NAMALWA (cell line): ENCODE results near the gene OTX1.
"Not testable (repeated sequence)": the region's sequence is repeated elsewhere in the genome, so short reads cannot be mapped to it uniquely, and the experiment has no call there.

Experiments used
- DNase-seq: peaks from one replicate; pipeline ENCODE4 v3.0.0-alpha.2; 2015; ENCODE audit warnings: low spot score

The OTX1 gene

GRCh38 chr2:63058921-63059792 lies 8.5 kb downstream of the OTX1 start:
- peak; percentile 45 for DNase-seq

DNA sequence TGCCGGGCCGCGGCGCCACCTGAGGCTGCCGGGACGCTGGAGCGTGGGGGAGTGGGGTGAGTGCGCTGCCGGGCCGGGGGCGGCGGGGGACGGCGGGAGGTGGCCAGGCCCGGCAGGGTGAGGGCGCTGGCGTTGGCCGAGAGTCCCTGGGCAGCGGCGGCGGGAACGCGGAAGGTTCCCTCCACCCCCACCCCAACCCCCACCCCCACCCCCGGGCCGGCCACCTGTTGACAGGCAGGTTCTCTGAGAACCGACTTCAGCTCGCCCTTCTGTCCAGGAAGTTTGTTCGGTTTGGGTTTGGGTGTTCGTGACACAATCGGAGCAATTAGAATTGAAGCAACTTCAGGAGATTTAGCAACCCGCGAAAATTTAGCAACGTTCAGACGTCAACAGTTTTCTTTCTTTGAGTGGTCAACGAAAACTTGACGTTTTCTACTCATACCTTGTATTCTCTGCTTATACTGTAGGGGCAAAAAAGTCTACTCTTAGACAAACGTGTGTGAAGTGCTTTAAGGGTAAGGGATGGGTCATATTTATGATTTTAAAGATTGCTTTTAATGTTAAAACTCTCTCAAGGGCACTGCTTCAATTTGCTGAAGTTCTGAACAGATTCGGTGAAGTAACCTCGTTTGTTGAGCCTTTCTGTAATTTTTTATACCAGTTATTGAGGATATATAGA lies 9.3 kb downstream of the OTX1 start:
- peak; percentile 74 for DNase-seq

DNA sequence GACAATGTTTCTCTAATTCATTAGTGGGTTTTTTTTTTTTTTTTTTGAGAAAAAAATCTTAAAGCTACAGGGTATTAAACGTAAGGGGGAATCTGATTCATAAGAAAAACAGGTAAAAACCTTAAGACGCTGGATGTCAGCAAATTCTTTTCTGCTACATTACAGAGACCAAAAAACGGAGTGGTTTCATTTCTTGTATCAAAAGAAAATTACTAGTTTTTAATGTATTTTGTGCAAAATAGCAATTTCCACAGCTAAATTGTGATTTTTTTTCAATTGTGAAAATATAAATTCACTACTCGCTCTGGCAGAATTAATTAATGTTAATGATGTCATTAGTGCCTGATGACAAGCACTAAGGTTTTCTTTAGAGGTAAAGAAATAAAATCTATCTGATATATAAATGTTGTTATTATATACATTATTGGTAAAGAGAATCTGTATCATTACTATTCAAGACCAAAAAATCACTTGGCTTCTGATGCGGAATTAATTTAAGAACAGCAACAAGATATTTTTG lies 9.9 kb downstream of the OTX1 start:
- no peak for DNase-seq

- peak; percentile 37 for DNase-seq
These were observed 13.6 kb downstream of the OTX1 start for GRCh38 chr2:63064197-63064596.

DNA sequence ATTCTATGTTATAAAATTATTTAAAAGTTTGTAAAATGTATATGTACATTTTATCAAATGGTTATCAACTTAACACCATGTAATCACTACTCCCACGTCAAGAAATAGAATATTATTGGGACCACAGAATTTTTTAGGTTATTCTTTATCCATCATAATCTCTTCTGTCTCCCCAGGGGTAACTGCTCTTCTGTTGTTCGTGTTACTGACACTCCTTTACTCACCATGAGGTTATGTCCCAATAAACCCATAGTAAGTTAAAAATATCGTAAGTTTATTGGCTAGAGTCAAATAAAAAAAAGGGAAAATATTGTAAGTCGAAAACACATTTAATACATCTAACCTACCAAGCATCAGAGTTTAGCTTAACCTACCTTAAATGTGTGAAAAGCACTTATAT lies 14.0 kb downstream of the OTX1 start:
- DNase-seq, result no peak

DNA sequence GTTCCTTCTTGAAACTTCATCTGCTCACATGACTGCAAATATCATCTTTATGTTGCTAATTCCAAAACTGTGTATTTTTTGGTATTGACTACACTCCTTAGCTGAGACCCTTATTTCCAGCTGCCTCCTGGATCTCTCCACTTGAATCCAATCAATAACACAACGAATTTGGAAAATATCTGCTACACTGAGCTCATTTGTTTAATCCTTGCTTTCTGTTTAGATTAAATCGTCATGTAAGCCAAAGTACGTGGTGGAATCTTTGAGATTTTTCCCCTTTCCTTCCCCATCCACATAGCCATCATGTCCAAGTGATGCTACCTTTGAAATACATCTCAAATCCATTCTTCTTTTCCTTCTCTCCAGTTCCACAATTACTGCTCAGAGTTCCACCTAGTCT lies 15.6 kb downstream of the OTX1 start:
- no peak for DNase-seq

DNA sequence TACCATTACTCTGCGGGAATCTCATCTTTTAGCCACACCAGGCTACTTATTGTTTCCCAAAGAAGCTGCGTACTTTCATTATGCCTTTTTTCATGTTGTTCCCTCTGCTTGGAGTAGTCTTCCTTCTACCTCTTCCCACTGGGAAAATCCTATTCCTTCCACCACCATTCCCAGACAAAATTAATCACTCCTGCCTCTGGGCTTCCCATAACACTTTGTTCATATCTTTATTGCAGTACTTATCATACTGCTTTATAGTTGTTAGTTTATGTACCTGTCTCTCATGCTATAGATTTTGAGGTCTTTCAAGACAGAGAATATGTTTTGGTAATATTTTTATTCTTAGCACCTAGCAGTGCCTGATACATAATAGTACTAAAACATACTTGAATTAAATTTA lies 16.2 kb downstream of the OTX1 start:
- DNase-seq, result no peak

GRCh38 chr2:63071664-63072063 lies 21.0 kb downstream of the OTX1 start:
- no peak for DNase-seq

- no peak for DNase-seq
These were observed 23.4 kb downstream of the OTX1 start for GRCh38 chr2:63073994-63074393.

DNA sequence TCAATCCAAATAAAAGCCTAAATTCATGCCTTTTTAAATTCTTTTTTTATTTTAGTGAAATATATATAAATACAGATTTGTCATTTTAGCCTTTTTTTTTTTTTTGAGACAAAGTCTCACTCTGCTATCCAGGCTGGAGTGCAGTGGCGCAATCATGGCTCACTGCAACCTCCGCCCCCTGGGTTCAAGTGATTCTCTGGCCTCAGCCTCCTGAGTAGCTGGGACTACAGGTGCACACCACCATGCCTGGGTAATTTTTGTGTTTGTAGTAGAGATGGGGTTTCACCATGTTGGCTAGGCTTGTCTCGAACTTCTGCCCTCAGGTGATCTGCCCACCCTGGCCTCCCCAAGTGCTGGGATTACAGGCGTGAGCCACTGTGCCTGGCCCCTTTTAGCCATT lies 23.8 kb downstream of the OTX1 start:
- DNase-seq, result not testable (repeated sequence)

- DNase-seq, result peak; percentile 67
These were observed 28.4 kb downstream of the OTX1 start for GRCh38 chr2:63078852-63079606.

DNA sequence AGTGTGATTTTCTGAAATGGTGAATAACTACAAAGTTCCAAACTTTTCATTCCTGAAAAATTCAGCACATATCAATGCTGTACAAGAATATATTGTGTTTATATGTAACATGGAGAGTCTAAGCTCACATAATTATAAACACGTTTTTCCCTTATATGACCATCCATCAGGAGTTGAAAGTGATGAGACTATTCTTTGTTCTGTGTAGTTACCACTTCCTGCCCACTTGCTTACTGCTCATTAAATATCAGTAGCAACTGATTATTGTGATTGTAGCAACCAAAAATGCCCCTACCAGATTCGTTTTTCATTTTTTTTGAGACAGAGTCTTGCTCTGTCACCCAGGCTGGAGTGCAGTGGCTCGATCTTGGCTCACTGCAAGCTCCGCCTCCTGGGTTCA lies 30.8 kb downstream of the OTX1 start:
- DNase-seq, result no peak

DNA sequence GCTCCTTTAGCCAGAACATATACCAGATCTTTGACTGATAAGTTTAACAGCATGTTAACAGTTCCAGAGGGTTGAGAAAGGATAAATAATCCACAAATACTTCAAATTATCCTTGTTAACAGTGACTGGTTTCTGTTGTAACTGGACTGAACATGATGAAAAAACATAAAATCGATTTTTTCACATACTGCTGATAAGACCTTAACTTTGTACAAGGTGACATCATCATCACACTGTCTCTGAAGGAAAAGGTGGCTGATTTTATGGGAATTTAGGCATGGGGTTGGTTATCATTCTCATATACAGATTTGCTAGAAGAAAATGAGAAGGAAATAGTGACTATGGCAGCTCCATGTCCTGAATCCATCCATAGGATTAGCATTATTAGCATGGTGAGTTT lies 36.1 kb downstream of the OTX1 start:
- no peak for DNase-seq

GRCh38 chr2:63092401-63092800 lies 41.8 kb downstream of the OTX1 start:
- DNase-seq, result no peak

DNA sequence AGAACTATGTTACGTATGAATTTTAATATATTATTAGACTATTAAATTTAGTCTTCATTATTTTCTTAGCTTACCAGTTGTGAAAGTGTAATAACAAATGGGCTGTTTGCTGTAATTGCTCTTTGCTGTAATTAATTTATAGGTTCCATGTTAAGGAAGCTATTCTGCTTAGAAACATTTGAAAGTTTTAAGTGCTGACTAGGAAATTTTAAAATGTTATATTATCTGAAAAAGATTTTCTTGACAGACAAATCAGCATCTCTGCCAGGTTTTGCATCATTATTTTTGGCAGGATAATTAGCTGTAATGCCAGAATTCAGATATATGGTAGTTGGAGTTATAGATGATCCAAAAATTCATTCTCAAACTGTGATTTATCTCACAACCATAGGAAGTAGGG lies 42.2 kb downstream of the OTX1 start:
- no peak for DNase-seq

DNA sequence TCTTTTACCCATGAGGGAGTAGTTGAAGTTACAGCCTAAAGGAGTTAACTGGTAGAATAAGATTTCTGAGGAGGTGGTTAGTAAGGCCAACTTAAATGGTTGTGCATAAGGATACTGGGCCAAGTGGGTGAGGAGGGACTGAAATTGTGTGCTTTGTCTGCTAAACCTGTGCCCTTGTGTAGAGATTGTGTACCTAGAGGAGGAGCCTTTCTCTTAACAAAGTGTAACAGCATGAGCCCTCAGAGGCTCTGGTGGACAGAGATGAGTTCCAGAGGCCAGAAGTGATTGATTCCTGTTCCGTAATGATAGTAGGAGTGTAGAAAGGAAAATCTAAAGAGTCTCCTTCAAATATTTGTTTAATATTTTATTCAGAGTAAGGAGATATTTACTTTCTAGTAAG lies 42.9 kb downstream of the OTX1 start:
- no peak for DNase-seq

- DNase-seq, result no peak
These were observed 45.9 kb downstream of the OTX1 start for GRCh38 chr2:63096491-63096890.

DNA sequence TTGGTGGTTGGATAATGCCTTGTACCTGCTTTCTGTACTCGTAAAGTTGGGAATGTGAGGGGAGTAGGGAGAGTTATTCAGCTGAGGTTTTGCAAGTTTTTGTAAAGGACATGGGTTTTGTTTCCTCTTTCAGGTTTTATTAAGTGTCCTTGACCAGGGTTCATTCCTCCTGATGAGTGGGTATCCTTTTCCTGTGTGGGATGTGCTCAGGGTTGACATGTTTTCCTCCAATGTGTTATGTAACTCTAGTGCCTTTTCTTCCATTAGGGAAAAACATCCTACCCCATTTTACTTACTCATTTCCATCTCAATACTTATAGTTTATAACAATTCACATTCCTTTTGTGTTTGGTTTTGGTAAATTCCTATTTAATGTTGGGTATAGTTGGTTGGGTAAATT lies 48.4 kb downstream of the OTX1 start:
- DNase-seq, result no peak

DNA sequence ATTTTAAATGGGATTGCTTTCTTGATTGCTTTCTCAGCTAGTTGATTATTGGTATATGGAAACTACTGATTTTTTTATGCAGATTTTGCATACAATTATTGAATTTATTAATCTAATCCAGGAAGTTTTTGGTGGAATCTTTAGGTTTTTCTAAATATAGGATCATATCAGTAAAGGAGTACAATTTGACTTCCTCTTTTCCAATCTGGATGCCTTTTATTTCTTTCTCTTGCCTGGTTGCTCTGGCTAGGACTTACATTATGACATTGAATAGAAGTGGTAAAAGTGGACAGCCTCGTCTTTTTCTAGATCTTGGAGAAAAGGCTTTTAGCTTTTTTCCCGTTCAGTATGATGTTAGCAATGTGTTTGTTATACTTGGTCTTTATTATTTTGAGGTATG lies 51.3 kb downstream of the OTX1 start:
- DNase-seq, result no peak

DNA sequence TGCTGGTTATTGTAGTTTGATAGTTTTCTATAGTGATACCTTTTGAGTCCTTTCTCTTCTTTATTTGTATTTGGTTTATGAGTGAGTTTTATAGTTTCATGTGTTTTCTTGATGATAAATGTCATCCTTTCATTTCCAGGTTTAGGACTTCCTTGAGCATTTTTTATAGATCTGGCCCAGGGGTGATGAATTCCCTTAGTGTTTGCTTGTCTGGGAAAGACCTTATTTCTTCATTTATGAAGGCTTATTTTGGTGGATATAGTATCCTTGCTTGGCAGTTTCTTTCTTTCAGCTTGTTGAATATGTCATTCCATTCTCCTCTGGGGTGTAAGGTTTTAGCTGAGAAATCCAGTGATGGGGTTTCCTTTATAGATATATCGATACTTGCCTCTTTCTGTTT lies 53.9 kb downstream of the OTX1 start:
- no peak for DNase-seq
